WERI-Rb-1 (cell line): ENCODE results near the gene ACTL10.
A peak's percentile ranks its signal among the peaks of the same experiment; 100 is the strongest.

ENCODE experiments used
- DNase-seq: peaks from one replicate; pipeline ENCODE4 v3.0.0-alpha.2; 2020
- H3K27ac ChIP-seq: fragments of 250-450 bp; sonication (Bioruptor Pico); 2 replicates; pipeline ENCODE4 v1.5.1; 2020; ENCODE audit warnings: mild to moderate bottlenecking, moderate library complexity
- H3K27me3 ChIP-seq: fragments of 250-450 bp; sonication (Bioruptor Pico); 2 replicates; pipeline ENCODE4 v1.5.1; 2021; ENCODE audit warnings: mild to moderate bottlenecking, low read depth, moderate library complexity; ENCODE audit not compliant: insufficient read depth, severe bottlenecking
- H3K36me3 ChIP-seq: fragments of 250-450 bp; sonication (Bioruptor Pico); 2 replicates; pipeline ENCODE4 v1.5.1; 2020; ENCODE audit warnings: mild to moderate bottlenecking, moderate library complexity
- H3K4me3 ChIP-seq: 2 replicates; pipeline ENCODE4 v1.5.1; 2011; ENCODE audit warnings: low read depth, mild to moderate bottlenecking, control low read depth, low read length
- H3K9me3 ChIP-seq: fragments of 250-450 bp; sonication (Bioruptor Pico); 2 replicates; pipeline ENCODE4 v1.5.1; 2021; ENCODE audit warnings: mild to moderate bottlenecking, moderate library complexity; ENCODE audit not compliant: severe bottlenecking
- CTCF ChIP-seq: IDR thresholded peaks from 2 replicates; pipeline ENCODE4 v1.5.1; 2011; ENCODE audit warnings: low read depth, mild to moderate bottlenecking, control low read depth, inconsistent platforms, low read length

ACTL10 gene

GRCh38 chr20:33658929-33659328 lies 7.8 kb upstream of the ACTL10 start:
- DNase-seq = no peak
- Histone ChIP-seq H3K27me3 (no peaks in the 10 kb centered on the region), H3K36me3 (peaks cover 27% of the 10 kb centered on the region), H3K27ac (no peak overlapping the region), H3K4me3 (no peak overlapping the region), H3K9me3 (no peaks in the 10 kb centered on the region)
- no peak for TF ChIP-seq CTCF

- no peaks in the 10 kb centered on the region for H3K27me3 ChIP-seq
- H3K36me3 ChIP-seq = peaks cover 27% of the 10 kb centered on the region
- no peak overlapping the region for H3K27ac ChIP-seq
- H3K9me3 ChIP-seq = no peaks in the 10 kb centered on the region
- no peak for DNase-seq
- H3K4me3 ChIP-seq = no peak overlapping the region
- TF ChIP-seq CTCF = no peak
These were observed 7.3 kb upstream of the ACTL10 start for GRCh38 chr20:33659341-33660034.

DNA sequence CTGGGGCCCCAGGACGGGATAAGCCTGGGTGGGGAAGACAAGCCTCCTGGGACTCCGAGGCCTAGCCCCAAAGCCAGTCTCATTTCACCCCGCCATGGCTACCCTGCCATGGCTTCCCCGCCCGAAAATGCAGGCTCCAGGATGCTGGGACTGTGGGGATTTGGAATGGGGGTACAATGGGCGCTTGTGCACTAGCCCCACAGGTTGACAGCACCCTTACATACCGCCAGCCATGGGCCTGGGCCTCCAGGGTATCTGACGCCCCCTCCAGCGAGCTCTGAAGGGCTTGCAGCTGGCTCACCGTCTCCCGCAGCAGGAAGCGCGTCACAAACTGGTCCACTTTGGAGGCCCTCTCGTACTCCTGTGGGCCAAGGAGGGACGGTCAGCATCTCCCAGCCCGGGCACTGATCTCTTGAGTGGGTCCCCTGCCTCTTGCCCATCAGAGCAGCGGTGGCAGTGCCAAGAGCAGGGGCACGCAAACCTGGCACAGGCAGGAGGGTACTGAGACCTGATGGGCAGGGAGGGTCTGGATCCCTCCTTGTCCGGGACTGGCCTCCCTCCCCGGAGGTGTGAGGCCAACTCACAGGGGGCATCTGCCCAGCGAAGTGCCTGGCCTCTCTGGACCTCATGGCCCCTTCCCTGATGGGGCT lies 6.6 kb upstream of the ACTL10 start:
- Histone ChIP-seq H3K4me3 (no peak overlapping the region), H3K9me3 (no peaks in the 10 kb centered on the region), H3K36me3 (peaks cover 27% of the 10 kb centered on the region), H3K27ac (no peak overlapping the region), H3K27me3 (no peaks in the 10 kb centered on the region)
- TF ChIP-seq CTCF = no peak
- DNase-seq = no peak

DNA sequence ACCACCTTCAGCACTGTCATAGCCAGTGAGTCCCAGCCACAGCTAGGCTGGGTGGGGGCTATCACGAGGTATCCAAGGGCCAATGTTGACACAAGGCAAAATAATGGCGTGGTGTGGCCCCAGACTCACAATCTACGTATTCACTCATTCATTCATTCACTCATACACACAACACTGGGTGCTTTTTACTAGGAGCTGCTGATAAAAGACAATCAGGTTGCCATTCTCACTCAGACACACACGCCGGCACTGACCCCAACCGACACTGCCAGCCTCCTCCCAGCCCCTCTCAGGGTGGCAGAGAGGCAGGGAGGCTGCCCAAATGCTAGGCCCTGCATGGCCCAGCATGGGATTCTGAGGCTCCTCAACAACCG lies 6.1 kb upstream of the ACTL10 start:
- TF ChIP-seq CTCF = no peak
- DNase-seq = no peak
- Histone ChIP-seq H3K9me3 (no peaks in the 10 kb centered on the region), H3K27ac (no peak overlapping the region), H3K27me3 (no peaks in the 10 kb centered on the region), H3K36me3 (peaks cover 27% of the 10 kb centered on the region), H3K4me3 (no peak overlapping the region)

DNA sequence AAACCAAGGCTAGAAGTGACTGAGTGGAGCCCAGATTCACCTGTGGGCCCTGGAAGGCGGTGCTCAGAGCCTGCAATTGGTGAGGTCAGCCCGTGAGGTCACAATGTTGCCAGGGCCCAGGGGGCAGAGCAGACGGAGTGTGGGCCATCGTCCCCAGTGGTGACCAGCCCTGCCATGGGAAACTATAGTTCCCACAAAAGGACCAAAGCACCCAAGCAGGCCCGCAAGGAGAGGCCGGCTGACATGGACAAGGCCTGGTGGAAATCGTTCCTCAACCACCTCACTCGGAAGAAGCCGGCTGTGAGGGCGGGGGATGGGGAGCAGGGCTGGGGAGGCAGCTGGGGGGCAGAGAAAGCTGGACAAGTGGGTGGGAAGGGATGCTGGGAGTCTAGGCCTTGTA lies 4.6 kb upstream of the ACTL10 start, which contains the start of gene C20orf144:
C20orf144 (plus strand) TSS at position 156 of the 400 bp plus-strand sequence; CDS start at position 175, 19 bp downstream.
- peak within 1 kb of the TSS; percentile 71 for H3K4me3 ChIP-seq
- no peak for DNase-seq

More for the DNA sequence above, 4.6 kb upstream of the ACTL10 start, which contains the start of gene C20orf144:
- no peaks in the 10 kb centered on the region for H3K27me3 ChIP-seq
- TF ChIP-seq CTCF = no peak
- H3K36me3 ChIP-seq = peaks cover 22% of the 10 kb centered on the region
- no peaks in the 10 kb centered on the region for H3K9me3 ChIP-seq
- peak within 1 kb of the TSS; percentile 74 for H3K27ac ChIP-seq
